HG03439 (cell line): ENCODE results near the gene CTCFL.

Experiments used
- ATAC-seq: cut with Tn5 transposase; IDR thresholded peaks from one replicate; pipeline ENCODE4 v1.9.1; 2021; ENCODE audit warnings: mild to moderate bottlenecking, moderate library complexity; ENCODE audit not compliant: unreplicated experiment

Gene CTCFL

DNA sequence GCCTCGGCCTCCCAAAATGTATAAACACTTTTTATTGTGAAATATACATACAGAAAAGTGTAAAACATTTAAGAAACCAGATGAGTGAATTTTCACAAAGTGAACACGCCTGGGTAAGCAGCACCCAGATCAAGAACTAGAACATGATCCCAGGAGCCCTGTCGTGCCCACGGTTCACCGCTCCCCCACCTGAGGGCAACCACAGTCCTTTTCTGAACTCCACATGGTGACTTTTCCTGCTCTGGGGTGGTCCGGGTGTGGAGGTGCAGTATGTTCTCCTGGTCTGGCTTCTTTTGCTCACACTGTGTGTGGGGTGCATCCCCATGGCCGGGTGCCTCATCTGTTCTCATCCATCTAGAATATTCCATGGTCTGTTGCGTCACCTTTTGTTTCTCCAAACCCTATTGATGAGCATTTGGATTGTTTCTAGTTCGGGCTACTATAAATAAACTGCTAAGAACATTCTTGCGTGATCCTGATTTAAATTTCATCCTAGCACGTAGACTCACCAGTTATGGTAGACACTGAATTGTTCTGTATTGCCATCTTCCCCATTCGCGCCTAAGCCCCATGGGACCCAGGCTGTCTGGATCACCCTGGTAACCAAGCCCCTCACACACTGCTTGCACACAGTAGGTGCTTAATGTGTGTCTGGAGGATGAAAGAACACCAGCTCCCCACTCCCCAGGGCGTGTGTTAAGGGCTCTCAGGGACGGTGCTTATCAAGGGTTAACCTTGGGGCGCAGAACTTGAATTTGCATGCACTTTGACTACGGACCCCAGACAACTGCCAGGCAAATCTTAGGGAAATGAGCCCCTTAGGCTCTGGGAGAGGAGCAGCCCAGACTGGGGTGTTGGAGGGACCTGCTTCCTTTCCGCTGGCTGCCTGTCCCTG, 56.2 kb downstream of the CTCFL start:
- ATAC-seq: no peak

- ATAC-seq: no peak
Measured at GRCh38 chr20:57467742-57468141, 57.2 kb downstream of the CTCFL start.

- ATAC-seq: no peak
Measured at GRCh38 chr20:57465943-57466342, 59.0 kb downstream of the CTCFL start.

GRCh38 chr20:57465486-57465885, 59.5 kb downstream of the CTCFL start:
- no peak for ATAC-seq

GRCh38 chr20:57464642-57465211, 60.2 kb downstream of the CTCFL start:
- ATAC-seq: no peak

- no peak for ATAC-seq
Measured at GRCh38 chr20:57462781-57463180, 62.2 kb downstream of the CTCFL start.

DNA sequence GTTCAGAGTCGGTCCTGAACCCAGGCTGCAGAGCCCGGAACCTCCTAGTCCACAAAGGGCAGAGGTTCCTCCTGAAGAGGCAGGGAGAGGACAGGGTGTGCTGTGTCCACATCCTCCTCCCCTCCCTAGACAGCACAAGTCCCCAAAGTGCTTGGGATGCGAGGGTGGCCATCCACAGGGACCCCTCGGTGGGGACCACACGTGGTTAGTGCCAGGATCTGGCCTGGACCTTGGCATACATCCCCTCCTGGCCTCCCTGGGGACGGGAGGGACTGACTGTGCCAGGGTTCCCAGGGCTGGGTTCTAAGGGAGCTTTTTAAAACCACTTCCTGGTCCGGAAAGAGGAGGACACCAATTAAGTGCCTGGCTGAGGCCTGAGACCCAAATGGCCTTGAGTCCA, 63.2 kb downstream of the CTCFL start:
- no peak for ATAC-seq

DNA sequence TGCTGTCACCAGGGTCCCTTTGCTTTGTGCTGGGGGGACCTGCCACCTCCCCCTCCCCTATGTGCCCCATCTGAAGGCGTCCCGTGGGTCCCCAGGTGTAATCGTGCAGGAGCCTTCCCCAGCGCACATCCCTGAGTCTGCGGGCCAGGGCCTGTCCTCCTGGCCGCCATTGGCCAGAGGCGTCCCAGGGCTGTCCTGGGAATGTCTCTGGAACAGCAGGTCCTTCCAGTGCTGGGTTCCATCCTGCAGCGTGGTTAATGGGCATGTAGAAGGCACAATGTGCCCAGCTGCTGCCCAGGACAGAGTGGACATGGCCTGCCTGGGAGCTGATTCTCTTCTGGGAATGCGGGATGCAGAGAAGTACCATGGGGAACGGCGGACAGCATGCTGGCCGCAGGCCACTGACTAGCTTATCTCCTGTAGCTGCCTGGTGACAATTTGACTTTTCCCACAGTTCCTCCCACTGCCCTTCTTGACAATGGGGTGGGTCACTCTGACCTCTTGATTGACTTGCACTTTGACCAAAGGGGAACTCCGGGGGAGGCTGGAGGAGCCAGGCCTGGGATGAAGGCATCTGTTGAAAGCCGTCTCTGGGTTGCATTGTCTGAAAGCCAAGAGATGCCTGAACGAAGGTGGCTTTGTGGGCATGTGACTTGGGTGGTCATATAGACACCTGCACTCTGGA, 64.0 kb downstream of the CTCFL start:
- ATAC-seq: no peak

GRCh38 chr20:57459897-57460296, 65.0 kb downstream of the CTCFL start:
- no peak for ATAC-seq

GRCh38 chr20:57459278-57459677, 65.7 kb downstream of the CTCFL start:
- ATAC-seq: no peak

DNA sequence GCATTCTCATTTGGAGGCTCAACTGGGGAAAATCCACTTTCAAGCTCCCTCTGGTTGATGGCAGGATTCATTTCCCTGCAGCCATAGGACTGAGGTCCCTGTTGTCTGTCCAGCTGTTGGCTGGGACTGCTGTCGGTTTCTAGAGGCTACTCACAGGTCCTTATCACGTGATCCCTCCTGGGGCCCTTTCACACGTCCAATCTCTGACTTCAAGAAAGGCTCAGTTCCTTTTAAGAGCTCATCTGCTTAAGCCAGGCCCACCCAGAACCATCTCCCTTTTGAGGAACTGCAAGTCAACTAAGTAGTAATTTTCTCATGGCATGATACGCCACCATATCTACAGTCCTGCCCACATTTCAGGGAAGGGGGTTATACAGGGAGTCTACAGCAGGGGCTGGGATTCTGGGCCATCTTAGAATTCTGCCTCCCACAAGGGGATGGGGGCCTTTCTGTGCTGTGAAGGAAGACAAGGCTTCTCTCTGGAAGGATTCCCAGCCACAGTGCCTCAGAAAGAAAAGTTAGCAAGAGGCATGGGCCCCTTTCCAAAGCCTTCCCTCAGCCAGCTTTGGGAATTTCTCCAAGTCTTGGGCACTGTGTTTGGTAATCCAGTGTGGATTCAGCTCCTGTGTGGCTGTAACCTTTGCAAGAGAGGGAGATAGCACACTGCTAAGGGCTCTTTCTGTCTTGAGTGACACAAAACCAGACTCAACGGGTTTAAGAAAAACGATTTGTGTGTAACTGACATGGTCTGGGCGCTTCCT, 66.4 kb downstream of the CTCFL start:
- ATAC-seq: no peak

- no peak for ATAC-seq
Measured at GRCh38 chr20:57457243-57458095, 67.5 kb downstream of the CTCFL start.

DNA sequence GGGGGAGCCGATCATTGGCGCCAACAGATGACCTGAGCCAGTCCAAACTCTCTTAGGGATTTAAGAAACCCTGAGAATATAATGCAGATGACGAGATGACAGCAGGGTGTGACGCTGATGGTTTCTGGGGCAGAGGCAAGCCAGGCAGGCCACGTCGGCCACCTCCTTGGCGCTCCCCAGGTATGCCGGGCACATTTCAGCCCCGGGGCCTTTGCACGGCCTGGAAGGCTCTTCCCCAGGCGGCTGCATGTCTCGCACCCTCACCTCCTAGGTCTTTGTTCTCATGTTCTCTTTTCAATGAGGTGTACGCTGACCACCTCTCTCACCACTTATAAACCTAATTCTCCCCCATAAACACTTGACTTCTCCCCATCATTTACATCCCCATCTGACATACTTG, 68.8 kb downstream of the CTCFL start:
- ATAC-seq: no peak

GRCh38 chr20:57455386-57455785, 69.6 kb downstream of the CTCFL start:
- ATAC-seq: no peak

DNA sequence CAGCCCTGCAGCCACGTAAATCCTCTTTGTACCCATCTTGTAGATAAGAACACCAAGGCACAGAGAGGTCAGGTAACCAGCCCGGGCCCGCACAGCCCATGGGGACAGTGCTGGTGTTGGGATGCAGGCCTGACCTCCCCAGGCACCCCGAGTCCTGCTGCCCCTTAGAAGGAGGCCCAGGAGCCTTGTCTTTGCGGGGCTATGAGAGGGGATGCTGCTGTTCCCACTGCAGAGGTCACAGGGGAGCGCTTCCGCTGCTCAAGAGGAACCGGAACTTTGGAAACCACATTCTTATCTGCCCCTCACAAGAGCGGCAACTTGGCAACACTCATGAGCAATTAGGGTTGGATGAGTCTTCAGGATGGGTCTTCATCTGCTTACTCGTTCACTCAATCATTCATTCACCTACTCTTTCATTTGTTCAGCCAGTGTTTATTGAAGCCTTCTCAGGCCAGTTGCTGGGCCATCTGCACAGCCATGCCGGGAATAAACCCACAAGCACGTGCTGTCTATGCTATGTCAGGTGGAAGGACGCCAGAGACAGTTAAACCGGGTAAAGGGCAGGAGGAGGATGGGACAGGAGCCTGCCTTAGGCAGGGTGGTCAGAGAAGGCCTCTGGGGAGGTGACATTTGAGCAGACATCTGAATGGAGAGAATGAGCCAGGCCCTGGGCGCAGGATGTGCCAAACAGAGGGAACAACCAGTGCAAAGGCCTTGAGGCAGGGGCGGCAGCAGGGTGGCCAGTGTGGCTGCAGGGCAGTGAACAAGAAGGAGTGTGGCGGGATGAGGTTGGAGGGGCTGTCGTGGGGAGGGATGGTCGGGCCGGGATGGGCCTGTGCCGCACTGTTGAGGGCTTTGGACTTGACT, 72.9 kb downstream of the CTCFL start:
- ATAC-seq: no peak

GRCh38 chr20:57451431-57451794, 73.5 kb downstream of the CTCFL start:
- ATAC-seq: no peak

DNA sequence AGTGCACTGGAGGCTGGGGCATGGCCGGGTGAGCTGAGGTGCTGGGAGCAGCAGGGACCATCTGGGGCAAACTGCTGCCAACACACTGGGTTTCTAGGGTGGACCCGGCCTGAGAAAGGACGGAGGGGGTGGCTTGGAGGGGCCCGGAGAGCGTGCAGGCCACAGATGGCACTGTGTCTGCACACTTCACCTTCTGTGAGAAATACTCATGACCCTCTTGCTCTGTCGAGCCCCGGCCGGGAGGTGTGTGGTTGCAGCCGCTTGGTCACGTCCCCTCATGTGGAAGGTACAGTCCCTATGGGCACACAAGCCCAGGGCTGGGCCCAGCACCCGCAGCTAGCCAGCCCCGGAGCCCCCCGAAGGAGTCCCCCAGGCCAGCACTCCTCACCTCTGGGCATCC, 74.0 kb downstream of the CTCFL start:
- peak; percentile 23 for ATAC-seq

- peak; percentile 70 for ATAC-seq
Measured at GRCh38 chr20:57450419-57450818, 74.5 kb downstream of the CTCFL start.
